Epithelial cell of proximal tubule (primary cell): ENCODE results near the gene USP37. TPM values are rescaled to one million over a fixed set of nuclear protein-coding genes. Genes with fewer than 3 reads are reported as not detected.
A peak's percentile ranks its signal among the peaks of the same experiment; 100 is the strongest.

Experiments used
- DNase-seq: peaks from one replicate; pipeline ENCODE4 v3.0.0-alpha.2; 2011; ENCODE audit warnings: low read depth
- H3K4me3 ChIP-seq: 2 replicates; pipeline ENCODE4 v1.5.1; 2011; ENCODE audit warnings: low read depth, mild to moderate bottlenecking, low read length
- total RNA-seq: library from RNA; depleted of rRNA; stranded (reverse); fragments of >200 nt; gene quantifications from 2 replicates; pipeline ENCODE4 v1.2.3, GENCODE V29; 2015
- TF ChIP-seq, protein P1 (sequence below): conservative IDR thresholded peaks from 2 replicates; pipeline ENCODE4 v1.5.1; 2012; ENCODE audit warnings: low read depth, mild to moderate bottlenecking, low read length

The USP37 gene
- total RNA-seq, 1 donor from 2014 or later: 14.9 TPM

DNA sequence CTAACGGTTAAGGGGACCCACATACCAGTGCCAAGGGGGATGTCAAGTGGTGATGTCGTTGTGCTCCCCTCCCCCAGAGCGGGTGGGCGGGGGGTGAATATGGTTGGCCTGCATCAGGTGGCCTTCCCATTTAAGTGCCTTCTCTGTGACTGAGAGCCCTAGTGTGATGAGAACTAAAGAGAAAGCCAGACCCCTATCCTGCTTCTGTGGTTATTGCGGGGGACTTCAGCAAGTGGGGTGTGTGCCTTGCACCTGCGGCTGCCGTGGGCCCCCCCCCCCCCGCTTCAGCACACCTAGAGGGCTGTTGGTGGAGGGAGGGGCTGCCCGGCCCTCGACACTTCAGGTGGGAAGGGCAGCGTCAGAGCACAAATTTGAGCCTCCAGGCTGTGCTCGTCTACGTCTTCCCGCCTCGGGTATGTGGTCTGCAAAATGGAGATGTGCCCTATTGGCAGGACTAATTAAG, 162.4 kb downstream of the USP37 start:
- TF ChIP-seq, protein P1, sequence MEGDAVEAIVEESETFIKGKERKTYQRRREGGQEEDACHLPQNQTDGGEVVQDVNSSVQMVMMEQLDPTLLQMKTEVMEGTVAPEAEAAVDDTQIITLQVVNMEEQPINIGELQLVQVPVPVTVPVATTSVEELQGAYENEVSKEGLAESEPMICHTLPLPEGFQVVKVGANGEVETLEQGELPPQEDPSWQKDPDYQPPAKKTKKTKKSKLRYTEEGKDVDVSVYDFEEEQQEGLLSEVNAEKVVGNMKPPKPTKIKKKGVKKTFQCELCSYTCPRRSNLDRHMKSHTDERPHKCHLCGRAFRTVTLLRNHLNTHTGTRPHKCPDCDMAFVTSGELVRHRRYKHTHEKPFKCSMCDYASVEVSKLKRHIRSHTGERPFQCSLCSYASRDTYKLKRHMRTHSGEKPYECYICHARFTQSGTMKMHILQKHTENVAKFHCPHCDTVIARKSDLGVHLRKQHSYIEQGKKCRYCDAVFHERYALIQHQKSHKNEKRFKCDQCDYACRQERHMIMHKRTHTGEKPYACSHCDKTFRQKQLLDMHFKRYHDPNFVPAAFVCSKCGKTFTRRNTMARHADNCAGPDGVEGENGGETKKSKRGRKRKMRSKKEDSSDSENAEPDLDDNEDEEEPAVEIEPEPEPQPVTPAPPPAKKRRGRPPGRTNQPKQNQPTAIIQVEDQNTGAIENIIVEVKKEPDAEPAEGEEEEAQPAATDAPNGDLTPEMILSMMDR: no peak
- H3K4me3 ChIP-seq: peak overlapping the region; percentile 48
- no peak for DNase-seq

DNA sequence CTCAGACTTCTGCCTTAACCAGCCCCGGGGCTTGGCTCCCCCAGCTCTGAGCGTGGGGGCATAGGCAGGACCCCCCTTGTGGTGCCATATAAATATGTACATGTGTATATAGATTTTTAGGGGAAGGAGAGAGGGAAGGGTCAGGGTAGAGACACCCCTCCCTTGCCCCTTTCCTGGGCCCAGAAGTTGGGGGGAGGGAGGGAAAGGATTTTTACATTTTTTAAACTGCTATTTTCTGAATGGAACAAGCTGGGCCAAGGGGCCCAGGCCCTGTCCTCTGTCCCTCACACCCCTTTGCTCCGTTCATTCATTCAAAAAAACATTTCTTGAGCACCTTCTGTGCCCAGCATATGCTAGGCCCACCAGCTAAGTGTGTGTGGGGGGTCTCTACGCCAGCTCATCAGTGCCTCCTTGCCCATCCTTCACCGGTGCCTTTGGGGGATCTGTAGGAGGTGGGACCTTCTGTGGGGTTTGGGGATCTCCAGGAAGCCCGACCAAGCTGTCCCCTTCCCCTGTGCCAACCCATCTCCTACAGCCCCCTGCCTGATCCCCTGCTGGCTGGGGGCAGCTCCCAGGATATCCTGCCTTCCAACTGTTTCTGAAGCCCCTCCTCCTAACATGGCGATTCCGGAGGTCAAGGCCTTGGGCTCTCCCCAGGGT, 162.9 kb downstream of the USP37 start:
- no peak for DNase-seq
- no peak overlapping the region for H3K4me3 ChIP-seq
- TF ChIP-seq, protein P1: no peak

DNA sequence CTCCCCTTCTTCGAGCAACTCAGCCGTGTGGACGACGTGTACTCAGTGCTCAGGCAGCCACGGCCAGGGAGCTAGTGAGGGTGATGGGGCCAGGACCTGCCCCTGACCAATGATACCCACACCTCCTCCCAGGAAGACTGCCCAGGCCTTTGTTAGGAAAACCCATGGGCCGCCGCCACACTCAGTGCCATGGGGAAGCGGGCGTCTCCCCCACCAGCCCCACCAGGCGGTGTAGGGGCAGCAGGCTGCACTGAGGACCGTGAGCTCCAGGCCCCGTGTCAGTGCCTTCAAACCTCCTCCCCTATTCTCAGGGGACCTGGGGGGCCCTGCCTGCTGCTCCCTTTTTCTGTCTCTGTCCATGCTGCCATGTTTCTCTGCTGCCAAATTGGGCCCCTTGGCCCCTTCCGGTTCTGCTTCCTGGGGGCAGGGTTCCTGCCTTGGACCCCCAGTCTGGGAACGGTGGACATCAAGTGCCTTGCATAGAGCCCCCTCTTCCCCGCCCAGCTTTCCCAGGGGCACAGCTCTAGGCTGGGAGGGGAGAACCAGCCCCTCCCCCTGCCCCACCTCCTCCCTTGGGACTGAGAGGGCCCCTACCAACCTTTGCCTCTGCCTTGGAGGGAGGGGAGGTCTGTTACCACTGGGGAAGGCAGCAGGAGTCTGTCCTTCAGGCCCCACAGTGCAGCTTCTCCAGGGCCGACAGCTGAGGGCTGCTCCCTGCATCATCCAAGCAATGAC, 163.6 kb downstream of the USP37 start:
- no peak overlapping the region for H3K4me3 ChIP-seq
- TF ChIP-seq, protein P1: no peak
- DNase-seq: no peak

DNA sequence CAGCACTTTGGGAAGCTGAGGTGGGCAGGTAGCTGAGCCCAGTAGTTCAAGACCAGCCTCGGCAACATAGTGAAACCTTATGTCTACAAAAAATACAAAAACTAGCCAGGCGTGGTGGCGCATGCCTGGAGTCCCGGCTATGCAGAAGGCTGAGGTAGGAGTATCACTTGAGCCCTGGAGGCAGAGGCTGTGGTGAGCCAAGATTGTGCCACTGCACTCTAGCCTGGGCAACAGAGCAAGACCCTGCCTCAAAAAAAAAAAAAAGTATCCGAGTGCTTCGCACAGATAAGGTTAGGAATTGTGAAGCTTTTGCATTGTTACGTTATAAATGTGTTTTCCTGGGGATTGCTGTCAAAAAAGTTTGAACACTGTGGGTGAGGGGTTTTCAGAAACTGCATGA, 164.3 kb downstream of the USP37 start:
- H3K4me3 ChIP-seq: no peak overlapping the region
- DNase-seq: no peak
- TF ChIP-seq, protein P1: no peak

DNA sequence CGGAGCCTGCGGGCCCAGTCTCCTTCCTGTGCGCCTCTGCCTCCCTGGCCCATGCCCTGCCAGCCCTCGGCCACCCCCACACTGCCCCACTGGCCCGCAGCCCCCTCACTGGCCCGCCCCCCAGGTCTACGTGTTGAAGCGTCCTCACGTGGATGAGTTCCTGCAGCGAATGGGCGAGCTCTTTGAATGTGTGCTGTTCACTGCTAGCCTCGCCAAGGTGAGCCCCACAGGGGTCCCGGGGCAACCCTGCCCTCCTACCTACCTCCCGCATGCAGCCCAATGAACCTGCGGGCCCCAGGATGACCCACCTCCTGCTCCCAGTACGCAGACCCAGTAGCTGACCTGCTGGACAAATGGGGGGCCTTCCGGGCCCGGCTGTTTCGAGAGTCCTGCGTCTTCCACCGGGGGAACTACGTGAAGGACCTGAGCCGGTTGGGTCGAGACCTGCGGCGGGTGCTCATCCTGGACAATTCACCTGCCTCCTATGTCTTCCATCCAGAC, 165.2 kb downstream of the USP37 start:
- DNase-seq: no peak
- TF ChIP-seq, protein P1: no peak
- H3K4me3 ChIP-seq: no peak overlapping the region

DNA sequence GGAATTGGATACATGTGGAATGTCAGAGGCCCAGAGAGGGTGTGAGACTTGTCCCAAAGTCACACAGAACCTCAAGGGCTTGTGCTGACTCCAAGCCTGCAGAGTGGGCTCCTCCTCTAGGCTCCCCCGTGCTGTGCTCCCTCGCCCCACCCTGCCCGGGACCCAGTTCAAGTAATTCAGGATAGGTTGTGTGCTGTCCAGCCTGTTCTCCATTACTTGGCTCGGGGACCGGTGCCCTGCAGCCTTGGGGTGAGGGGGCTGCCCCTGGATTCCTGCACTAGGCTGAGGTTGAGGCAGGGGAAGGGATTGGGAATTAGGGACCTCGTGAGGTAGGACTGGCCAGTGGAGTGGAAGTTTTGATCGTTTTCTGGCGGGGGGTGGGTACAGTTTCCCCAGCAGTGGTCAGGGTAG, 165.7 kb downstream of the USP37 start:
- H3K4me3 ChIP-seq: no peak overlapping the region
- TF ChIP-seq, protein P1: no peak
- DNase-seq: no peak
